ENCODE results near the gene PERCC1. TPM values are rescaled to one million over a fixed set of nuclear protein-coding genes. Genes with fewer than 3 reads are reported as not detected.

Gene PERCC1
- total RNA-seq, 1 donor from 2014 or later: not detected

GRCh38 chr16:1390239-1390779, 40.6 kb upstream of the PERCC1 start:
- Histone ChIP-seq H3F3A (ENCODE audit: low read depth) (no peaks in the 10 kb centered on the region), H2AFZ (replicated peaks) (no peak overlapping the region), H3K4me2 (no peak overlapping the region), H3K79me2 (ENCODE audit: low read depth) (no peaks in the 10 kb centered on the region), H3K36me3 (no peaks in the 10 kb centered on the region), H3K4me1 (no peaks in the 10 kb centered on the region), H3K27me3 (no peaks in the 10 kb centered on the region), H3K27ac (no peak overlapping the region), H3K9ac (no peak overlapping the region), H3K9me3 (ENCODE audit: low read depth) (no peaks in the 10 kb centered on the region), H3K4me3 (no peak overlapping the region), H4K20me1 (ENCODE audit: low read depth) (no peaks in the 10 kb centered on the region)
- H3K27me3 Mint-ChIP-seq (ENCODE audit: insufficient read depth, low read depth): no peaks in the 10 kb centered on the region
- H3K4me3 Mint-ChIP-seq: no peak overlapping the region
- DNase-seq (ENCODE audit: low spot score): no peak
- peaks cover 6% of the 10 kb centered on the region for H3K36me3 Mint-ChIP-seq
- no peaks in the 10 kb centered on the region for H3K9me3 Mint-ChIP-seq
- no peaks in the 10 kb centered on the region for H3K4me1 Mint-ChIP-seq
- TF ChIP-seq CTCF (IDR thresholded peaks at IDR 0.05) (no peak), EZH2phosphoT487 (IDR thresholded peaks at IDR 0.05) (no peak), EZH2 (IDR thresholded peaks at IDR 0.05) (no peak)
- no peak overlapping the region for H3K27ac Mint-ChIP-seq

- no peak for DNase-seq (ENCODE audit: low spot score)
These were observed 38.1 kb upstream of the PERCC1 start for GRCh38 chr16:1392826-1393225.

GRCh38 chr16:1393613-1394176, 37.2 kb upstream of the PERCC1 start:
- Mint-ChIP-seq H3K9me3 (no peaks in the 10 kb centered on the region), H3K27me3 (ENCODE audit: insufficient read depth, low read depth) (no peaks in the 10 kb centered on the region), H3K27ac (no peak overlapping the region), H3K36me3 (peaks cover 9% of the 10 kb centered on the region), H3K4me3 (no peak overlapping the region), H3K4me1 (no peaks in the 10 kb centered on the region)
- H3K9me3 ChIP-seq (ENCODE audit: low read depth): no peaks in the 10 kb centered on the region
- no peak overlapping the region for H3K4me3 ChIP-seq
- H3K4me1 ChIP-seq: no peaks in the 10 kb centered on the region
- no peak overlapping the region for H3K9ac ChIP-seq
- H2AFZ ChIP-seq (replicated peaks): no peak overlapping the region
- TF ChIP-seq CTCF (IDR thresholded peaks at IDR 0.05) (no peak), EZH2phosphoT487 (IDR thresholded peaks at IDR 0.05) (no peak), EZH2 (IDR thresholded peaks at IDR 0.05) (no peak)
- no peak overlapping the region for H3K4me2 ChIP-seq
- no peaks in the 10 kb centered on the region for H3K79me2 ChIP-seq (ENCODE audit: low read depth)
- no peak for DNase-seq (ENCODE audit: low spot score)
- H3K36me3 ChIP-seq: no peaks in the 10 kb centered on the region
- no peaks in the 10 kb centered on the region for H3K27me3 ChIP-seq
- no peak overlapping the region for H3K27ac ChIP-seq
- no peaks in the 10 kb centered on the region for H3F3A ChIP-seq (ENCODE audit: low read depth)
- H4K20me1 ChIP-seq (ENCODE audit: low read depth): no peaks in the 10 kb centered on the region

More at GRCh38 chr16:1392826-1393225, 38.1 kb upstream of the PERCC1 start:
- no peaks in the 10 kb centered on the region for H3K27me3 ChIP-seq
- H3K9me3 ChIP-seq (ENCODE audit: low read depth): no peaks in the 10 kb centered on the region
- no peak overlapping the region for H2AFZ ChIP-seq (replicated peaks)
- H3K27ac ChIP-seq: no peak overlapping the region
- Mint-ChIP-seq H3K9me3 (no peaks in the 10 kb centered on the region), H3K36me3 (peaks cover 9% of the 10 kb centered on the region), H3K27ac (no peak overlapping the region), H3K4me1 (no peaks in the 10 kb centered on the region), H3K4me3 (no peak overlapping the region), H3K27me3 (ENCODE audit: insufficient read depth, low read depth) (no peaks in the 10 kb centered on the region)
- H4K20me1 ChIP-seq (ENCODE audit: low read depth): no peaks in the 10 kb centered on the region
- H3K4me2 ChIP-seq: no peak overlapping the region
- H3K4me1 ChIP-seq: no peaks in the 10 kb centered on the region
- no peak overlapping the region for H3K9ac ChIP-seq
- no peaks in the 10 kb centered on the region for H3K36me3 ChIP-seq
- H3F3A ChIP-seq (ENCODE audit: low read depth): no peaks in the 10 kb centered on the region
- TF ChIP-seq EZH2 (IDR thresholded peaks at IDR 0.05) (no peak), EZH2phosphoT487 (IDR thresholded peaks at IDR 0.05) (no peak), CTCF (IDR thresholded peaks at IDR 0.05) (no peak)
- H3K4me3 ChIP-seq: no peak overlapping the region
- H3K79me2 ChIP-seq (ENCODE audit: low read depth): no peaks in the 10 kb centered on the region
